GM19397 (cell line): ENCODE measurements around the gene CLDN6.
"Not testable (repeated sequence)": the region's sequence is repeated elsewhere in the genome, so short reads cannot be mapped to it uniquely, and the experiment has no call there.

ENCODE experiments used
- ATAC-seq: cut with Tn5 transposase; IDR thresholded peaks from one replicate; pipeline ENCODE4 v1.9.1; 2021; ENCODE audit warnings: mild to moderate bottlenecking, moderate library complexity; ENCODE audit not compliant: unreplicated experiment

The CLDN6 gene, protein sequence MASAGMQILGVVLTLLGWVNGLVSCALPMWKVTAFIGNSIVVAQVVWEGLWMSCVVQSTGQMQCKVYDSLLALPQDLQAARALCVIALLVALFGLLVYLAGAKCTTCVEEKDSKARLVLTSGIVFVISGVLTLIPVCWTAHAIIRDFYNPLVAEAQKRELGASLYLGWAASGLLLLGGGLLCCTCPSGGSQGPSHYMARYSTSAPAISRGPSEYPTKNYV

DNA sequence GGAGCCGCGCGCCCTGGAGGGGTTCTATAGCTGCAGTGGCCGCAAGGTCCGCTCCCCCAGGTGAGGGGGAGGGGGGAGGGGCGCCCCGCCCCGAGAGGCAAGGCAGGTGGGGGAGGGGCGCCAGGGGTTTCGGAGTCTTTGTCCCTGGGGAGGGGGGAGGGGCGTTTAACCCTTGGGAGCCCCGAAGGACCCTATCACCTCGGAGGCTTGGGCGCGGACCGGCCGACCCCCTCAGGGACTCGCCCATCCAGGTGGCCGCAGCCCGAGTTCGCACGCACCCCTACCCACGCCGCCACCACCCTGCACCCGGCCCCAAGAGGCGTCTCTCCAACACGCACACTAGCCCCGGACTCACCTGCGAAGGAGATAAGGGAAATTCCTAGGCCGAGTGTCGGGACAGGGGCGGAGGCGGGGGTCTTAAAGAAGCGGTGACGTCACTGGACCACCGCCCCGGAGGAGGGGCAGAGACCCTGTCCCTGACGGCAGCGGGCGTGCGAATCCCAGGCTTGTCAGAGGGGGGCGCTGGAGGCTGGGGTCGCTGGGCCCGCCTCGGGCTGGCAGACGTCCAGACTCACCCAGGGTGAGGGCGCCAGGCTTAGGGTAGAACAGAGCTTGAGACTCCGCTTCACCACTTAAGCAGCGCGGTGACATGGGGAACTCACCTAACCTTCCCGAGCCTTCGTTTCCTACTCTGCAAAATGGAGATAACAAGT, at the start of gene CLDN6:
Gene CLDN6 (minus strand): TSS at position 390 of the 713 bp plus-strand sequence. CDS start 2,162 bp downstream, outside the sequence.
- no peak for ATAC-seq

DNA sequence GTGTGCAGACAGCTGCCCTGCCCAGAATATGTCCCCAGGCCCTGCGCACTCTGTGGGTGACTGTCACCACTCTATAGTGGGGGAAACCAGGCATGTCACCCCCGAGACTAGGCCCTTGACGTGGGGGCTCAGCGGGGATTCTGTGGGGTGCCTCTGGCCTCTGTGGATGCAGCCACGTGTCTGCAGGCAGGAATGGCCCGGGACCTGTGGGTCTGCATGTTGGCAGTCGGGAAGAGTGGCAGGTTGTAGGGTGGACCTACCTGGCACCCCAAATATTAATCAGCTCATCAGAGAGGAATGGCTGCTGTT, 48.4 kb upstream of the CLDN6 start:
- no peak for ATAC-seq

DNA sequence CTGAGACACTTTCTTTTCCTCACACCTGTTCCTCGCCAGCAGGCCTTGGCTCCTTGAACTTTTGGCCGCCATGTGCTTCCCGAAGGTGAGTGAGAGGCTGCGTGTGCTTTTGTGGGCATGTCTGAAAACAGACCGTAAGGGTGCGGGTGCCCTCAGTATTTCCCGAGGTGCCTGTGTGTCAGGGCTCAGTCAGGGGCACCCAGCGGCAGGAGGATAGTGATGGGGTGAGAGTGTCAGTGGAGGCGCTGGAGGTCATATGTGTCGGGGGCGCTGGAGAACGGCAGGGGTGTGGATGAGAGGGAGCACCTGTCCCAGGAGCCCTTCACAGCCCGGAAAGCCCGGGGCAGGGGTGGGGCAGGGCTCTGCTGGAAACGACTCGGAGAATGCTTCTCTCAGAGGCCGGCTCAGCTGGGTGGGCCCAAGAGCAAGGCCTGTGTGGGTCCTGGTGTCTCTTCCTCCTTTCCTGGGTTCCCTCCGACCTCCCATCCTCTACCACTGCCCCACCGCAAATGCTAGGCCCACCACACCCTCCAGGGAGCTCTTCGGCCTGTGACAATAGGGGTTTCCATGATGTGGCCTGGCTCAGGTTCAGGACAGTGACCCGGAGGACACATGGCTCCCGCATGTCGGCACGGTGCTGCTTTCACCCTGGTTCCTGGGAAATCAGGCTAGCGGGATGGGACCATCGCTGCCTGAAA, 47.9 kb upstream of the CLDN6 start:
- ATAC-seq = no peak

DNA sequence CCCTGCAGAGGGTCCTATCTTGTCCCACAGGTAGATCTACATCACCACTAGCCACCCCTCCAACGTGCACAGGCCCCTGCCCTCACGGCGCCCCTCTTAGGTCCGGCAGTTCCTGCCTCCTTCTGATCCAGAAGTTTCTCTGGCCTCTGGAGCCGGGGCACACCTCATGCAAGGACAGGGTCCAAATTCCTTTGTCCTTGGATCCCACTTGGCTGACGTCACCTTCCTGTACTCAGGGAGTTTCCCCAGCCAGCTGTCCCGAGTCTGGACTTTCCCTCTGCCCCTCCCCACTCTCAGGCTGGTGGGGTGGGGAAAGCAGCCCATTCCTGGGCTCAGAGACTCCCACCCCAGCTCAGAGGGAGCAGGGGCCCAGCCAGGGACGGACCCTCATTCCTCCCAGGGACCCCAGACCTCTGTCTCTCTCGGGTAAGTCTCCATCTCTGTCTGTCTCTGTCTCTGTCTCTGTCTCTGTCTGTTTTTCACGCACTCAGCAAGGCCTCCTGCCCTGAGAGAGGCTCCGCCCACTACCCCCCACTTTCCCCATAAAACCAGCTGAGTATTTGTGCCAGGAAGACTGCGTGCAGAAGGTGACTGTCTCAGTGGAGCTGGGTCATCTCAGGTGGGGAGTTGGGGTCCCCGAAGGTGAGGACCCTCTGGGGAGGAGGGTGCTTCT, 47.2 kb upstream of the CLDN6 start, which contains the start of gene IL32:
Gene IL32 (plus strand): TSS at position 572 of the 673 bp plus-strand sequence. CDS start 172 bp downstream, outside the sequence.
- no peak for ATAC-seq

DNA sequence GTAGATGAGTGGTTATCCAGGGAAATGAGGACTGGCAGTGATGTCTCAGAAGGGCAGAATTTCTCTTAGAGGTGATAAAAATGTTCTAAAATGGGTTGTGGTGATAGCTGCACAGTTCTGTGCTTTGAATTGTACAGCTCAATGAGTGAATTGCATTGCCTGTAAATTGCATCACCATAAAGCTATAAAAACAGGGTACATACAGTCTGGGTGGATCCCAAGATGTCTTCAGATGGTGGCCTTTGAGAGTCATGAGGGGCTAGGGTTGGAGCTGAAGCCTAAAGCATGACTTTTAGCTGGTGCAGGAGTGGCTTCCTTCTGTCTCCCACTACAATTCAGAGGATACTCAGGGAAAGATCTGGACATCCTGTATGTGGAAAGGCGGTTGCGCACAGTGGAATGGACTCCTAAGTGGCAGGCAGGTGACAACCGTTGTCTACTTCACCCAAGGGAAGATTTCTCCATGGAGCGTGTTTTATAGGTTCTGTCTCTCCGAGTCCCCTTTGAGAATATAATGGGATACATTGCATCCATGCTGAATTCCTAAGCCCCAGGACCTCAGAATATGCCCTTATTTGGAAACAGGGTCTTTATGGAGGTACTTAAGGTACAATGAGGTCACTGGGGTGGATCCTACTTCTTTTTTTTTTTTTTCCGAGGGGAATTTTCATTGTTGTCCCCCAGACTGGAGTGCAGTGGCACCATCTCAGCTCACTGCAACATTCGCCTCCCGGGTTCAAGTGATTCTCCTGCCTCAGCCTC, 45.8 kb upstream of the CLDN6 start:
- ATAC-seq = no peak

DNA sequence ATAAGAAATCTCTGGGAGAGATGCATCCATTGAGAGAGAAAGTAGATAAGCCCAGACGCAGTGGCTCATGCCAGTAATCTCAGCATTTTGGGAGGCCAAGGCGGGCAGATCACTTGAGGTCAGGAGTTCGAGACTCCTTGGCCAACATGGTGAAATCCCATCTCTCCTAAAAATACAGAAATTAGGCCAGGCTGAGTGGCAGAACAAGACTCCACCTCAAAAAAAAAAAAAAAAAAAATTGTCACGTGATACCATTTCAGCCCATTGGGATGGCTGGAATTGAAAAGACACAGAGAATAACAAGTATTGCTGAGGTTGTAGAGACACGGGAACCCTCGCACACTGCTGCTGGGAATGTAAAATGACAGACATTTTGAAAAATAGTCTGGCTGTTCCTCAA, 44.6 kb upstream of the CLDN6 start:
- no peak for ATAC-seq

DNA sequence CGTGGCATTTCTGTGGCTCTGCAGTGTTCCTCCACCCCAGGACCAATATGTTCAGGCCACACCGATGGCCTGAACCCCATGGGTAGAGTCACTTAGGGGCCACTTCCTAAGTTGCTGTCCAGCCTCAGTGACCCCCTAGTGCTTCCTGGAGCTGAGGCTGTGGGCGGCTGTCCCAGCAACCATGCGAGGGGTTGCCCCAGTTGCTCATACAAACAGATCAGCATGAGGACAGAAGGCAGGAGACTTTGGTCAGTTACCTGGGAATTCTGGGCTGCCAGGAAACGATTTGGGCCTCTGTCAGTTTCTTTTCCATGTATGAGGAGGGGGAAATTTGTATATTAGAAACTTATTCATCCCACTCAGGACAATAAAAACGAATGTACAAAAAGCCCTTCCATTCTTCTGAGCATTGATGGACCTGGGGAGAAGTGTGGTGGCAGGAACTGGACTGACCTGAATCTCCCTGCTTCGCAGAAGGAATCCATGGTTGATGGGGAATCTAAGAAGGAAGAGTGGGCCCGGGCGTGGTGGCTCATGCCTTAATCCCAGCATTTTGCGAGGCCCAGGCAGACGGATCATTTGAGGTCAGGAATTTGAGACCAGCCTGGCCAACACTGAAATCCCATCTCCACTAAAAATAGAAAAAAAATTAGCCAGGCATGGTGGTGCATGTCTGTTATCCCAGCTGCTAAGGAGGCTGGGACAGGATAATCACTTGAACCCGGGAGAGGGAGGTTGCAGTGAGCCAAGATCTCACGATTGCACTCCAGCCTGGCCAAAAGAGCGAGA, 42.5 kb upstream of the CLDN6 start:
- no peak for ATAC-seq

DNA sequence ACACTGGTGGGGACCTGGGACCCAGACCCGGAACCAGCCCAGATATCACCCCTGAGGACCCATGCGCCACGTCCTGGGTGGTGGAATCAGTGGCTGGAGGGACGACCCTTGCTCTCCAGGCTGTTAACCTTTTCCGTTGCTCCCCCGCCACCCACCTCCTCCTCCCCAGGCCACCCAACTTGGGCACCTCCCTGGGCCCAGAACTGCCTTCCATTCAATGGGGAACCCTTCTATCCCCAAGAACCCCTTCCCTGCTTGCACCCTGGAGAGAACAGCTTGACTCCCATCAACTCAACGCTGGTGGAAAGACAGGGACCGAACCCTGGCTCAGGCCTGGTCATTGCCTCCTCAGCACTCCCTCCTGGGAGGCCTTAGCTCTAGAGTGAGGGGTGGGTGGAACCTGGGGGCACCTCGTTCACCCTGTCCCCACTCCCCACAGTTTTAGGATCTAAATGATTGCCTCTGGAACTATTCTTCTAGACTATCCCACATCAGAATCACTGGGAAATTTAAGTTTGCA, 41.8 kb upstream of the CLDN6 start:
- ATAC-seq = no peak

GRCh38 chr16:3059041-3059722, 41.2 kb upstream of the CLDN6 start:
- peak; percentile 90 for ATAC-seq

DNA sequence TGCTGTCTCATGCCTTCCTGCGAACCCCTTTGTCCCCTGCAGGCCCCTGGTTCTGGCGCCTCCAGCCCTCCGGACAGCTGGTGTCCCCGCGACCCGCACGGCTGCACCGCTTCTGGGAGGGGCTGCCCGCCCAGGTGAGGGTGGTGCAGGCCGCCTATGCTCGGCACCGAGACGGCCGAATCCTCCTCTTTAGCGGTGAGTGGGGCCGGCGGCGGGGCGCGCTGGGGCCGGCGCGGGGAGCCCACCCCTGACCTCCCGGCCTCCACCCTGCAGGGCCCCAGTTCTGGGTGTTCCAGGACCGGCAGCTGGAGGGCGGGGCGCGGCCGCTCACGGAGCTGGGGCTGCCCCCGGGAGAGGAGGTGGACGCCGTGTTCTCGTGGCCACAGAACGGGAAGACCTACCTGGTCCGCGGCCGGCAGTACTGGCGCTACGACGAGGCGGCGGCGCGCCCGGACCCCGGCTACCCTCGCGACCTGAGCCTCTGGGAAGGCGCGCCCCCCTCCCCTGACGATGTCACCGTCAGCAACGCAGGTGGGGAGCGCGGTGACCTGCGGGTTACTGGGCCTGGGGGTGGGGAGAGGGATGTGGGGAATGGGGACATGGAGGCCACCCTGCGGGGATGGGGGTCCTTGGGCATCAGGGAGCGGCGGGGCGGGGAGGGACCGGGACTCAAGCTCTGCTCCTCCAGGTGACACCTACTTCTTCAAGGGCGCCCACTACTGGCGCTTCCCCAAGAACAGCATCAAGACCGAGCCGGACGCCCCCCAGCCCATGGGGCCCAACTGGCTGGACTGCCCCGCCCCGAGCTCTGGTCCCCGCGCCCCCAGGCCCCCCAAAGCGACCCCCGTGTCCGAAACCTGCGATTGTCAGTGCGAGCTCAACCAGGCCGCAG, 40.4 kb upstream of the CLDN6 start:
- ATAC-seq = peak; percentile 19

GRCh38 chr16:3057181-3058138, 39.5 kb upstream of the CLDN6 start:
- no peak for ATAC-seq

GRCh38 chr16:3056336-3057180, 38.6 kb upstream of the CLDN6 start:
- ATAC-seq = no peak

DNA sequence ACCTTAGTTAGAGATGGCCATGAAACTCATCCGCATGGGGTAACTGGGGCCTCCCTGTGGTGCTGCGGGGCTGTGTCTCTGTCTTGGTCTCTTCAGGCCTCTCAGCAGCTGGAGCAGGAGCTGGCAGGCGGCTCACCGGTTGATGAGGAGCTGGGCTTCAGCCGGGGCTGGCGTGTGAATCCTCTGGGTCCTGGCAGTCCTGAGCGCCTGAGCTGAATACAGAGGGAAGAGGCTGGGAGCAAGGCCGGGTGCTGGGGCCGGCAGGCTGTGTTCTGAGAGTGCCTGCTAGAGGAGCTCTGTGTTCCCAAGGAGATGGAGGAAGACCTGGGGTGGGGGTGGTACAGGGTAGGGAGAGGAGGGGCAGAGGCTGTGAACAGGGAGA, 37.7 kb upstream of the CLDN6 start:
- ATAC-seq = not testable (repeated sequence)

DNA sequence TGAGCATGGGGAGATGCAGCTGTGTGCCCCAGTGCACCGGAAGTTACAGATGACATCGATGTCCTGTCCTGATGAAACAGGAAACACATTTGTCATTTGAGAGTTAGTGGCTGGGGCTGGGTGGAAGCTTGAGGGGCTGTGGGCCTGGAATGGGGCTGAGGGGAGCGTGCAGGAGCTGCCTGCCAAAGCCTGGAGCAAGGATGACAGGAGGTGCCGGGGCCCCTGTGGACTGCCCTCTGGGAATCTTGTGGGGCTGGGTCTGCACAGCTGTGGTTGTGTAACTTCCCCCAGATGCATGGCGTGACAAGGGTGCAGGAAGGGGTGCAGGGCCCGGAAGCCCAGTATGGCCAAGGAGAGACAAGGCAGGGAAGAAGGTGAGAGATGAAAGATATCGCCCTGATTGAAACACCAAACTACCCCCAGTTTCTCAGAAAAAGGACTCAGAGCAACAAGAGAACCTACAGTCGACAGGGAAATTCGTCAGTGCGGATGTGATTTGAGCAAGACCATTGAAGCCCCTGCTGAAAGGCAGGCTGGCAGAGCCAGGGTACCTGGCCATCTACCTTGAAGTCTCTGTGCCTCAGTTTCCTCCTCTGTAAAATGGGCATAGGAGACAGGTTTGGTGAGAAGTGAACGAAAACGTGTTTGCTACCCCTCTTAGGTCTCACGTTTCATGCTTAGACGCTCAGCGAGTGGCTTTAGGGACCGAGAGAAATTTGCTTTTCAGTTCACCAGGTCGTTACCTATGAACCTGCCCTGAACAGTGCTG, 37.2 kb upstream of the CLDN6 start:
- no peak for ATAC-seq

DNA sequence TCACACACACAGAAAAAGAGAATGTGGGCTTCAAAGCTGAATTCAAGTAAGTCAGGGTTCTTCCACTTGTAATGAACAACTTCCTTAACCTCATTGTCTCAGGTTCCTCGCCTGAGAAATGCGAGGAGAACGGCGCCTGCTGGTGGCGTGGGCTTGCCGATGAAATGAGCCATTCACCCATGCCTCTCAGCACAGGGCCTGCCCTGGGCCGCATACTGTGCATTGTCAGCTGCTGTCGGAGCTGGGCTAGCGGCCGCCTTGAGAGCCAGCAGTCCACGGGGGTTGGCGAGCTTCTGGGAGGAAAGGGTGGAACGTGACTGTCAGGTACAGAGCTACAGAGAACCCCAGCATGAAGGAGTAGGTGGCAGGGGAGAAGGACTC, 35.3 kb upstream of the CLDN6 start:
- not testable (repeated sequence) for ATAC-seq
